LNCaP clone FGC (cell line): ENCODE measurements around the gene STAT1.

Source experiments
- DNase-seq: peaks from one replicate; pipeline ENCODE4 v3.0.0-alpha.2; 2011; ENCODE audit warnings: low read depth
- H3K4me3 ChIP-seq: 2 replicates; pipeline ENCODE4 v1.5.1; 2011; ENCODE audit warnings: mild to moderate bottlenecking, low read depth, low read length, control low read depth
- TF ChIP-seq, protein P1 (sequence below): IDR thresholded peaks from 2 replicates; pipeline ENCODE4 v1.5.1; 2012; ENCODE audit warnings: mild to moderate bottlenecking; ENCODE audit not compliant: control insufficient read depth, insufficient read depth; ENCODE audit errors: extremely low read depth

The STAT1 gene

DNA sequence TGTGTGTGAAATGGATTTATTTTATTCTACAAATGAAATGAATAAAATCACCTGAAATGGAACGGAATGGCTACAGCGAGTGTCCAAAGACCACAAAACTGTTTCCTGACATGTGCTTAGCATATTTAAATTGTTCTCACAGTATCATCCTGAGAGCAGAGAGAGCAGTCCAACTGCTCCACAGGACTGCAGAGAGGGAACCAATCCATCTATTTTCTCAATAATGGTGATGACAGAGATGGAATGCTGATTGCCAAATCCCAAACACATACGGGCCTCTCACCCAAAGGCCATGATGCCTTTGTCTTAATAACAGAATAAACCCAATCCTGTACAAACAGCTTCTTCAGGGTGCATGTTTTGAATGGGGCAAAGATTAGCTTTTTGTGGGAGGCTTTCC lies 41.1 kb downstream of the STAT1 start:
- TF ChIP-seq, protein P1, sequence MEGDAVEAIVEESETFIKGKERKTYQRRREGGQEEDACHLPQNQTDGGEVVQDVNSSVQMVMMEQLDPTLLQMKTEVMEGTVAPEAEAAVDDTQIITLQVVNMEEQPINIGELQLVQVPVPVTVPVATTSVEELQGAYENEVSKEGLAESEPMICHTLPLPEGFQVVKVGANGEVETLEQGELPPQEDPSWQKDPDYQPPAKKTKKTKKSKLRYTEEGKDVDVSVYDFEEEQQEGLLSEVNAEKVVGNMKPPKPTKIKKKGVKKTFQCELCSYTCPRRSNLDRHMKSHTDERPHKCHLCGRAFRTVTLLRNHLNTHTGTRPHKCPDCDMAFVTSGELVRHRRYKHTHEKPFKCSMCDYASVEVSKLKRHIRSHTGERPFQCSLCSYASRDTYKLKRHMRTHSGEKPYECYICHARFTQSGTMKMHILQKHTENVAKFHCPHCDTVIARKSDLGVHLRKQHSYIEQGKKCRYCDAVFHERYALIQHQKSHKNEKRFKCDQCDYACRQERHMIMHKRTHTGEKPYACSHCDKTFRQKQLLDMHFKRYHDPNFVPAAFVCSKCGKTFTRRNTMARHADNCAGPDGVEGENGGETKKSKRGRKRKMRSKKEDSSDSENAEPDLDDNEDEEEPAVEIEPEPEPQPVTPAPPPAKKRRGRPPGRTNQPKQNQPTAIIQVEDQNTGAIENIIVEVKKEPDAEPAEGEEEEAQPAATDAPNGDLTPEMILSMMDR = no peak
- H3K4me3 ChIP-seq = no peak overlapping the region
- DNase-seq = no peak

- DNase-seq = no peak
- TF ChIP-seq, protein P1 = no peak
- no peak overlapping the region for H3K4me3 ChIP-seq
Measured at GRCh38 chr2:190972213-190972612, 41.8 kb downstream of the STAT1 start.

GRCh38 chr2:190970873-190971506 lies 43.0 kb downstream of the STAT1 start:
- H3K4me3 ChIP-seq = no peak overlapping the region
- no peak for DNase-seq
- TF ChIP-seq, protein P1 = no peak

DNA sequence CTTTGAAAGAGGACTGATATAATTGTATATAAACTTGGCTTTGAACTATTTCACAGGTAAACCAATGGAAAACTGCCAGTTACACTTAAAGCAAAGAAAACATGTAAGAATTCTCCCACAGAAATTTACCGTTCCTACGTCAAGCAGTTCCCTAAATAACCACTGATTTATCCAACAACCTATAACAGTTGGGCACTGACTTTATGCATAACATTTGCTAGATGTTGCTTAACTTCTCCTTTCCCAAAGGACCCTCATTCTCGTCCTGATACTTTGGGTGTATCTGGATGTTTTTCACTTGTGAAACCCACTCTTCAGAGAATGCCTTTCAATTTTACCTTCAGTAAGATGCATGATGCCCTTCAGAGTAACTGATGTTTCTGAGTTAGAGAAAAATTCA lies 43.8 kb downstream of the STAT1 start:
- TF ChIP-seq, protein P1 = no peak
- H3K4me3 ChIP-seq = no peak overlapping the region
- no peak for DNase-seq

- no peak for DNase-seq
- H3K4me3 ChIP-seq = no peak overlapping the region
- TF ChIP-seq, protein P1 = no peak
Measured at GRCh38 chr2:190968522-190968921, 45.4 kb downstream of the STAT1 start.

GRCh38 chr2:190965580-190966222 lies 48.3 kb downstream of the STAT1 start:
- TF ChIP-seq, protein P1 = no peak
- H3K4me3 ChIP-seq = no peak overlapping the region
- no peak for DNase-seq

DNA sequence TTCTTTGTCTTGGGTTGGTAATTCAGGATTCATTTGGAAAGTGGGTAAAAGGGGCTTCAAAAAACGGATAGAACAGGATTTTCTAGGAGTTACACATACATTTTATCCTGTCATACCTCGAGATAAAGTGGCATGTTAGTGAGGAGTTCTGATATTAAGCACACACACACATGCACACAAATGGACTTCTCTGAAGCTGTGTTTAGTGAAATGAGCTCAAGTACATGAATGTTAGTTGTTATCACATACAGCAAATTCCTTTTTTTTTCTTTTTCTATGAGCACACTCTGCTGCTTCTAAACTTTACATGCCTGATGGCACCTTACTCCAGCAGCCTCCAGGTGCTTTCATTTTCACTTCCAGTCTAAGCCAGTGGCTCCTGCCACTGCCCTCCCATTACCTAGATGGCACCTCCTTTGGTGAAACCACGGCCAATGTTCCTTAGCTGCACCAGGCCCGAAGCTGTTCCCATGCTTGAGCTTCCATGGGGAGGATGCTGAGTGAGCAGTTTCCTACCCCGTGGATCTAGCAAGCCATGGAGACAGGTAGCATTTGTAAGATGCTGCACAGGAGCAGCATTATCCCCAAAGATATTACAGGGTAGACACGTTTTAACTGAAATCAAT lies 49.7 kb downstream of the STAT1 start:
- H3K4me3 ChIP-seq = no peak overlapping the region
- TF ChIP-seq, protein P1 = no peak
- DNase-seq = no peak
